ENCODE data around the gene PRKG2. TPM values are rescaled to one million over a fixed set of nuclear protein-coding genes. Genes with fewer than 3 reads are reported as not detected.
"Not testable (repeated sequence)": the region's sequence is repeated elsewhere in the genome, so short reads cannot be mapped to it uniquely, and the experiment has no call there.

Gene PRKG2
- total and polyA plus RNA-seq, 10 of the 15 experiments (the other 5 are each of a cell fraction or from before 2014, with no cell fraction given): not detected

GRCh38 chr4:81227138-81227537 is 12.1 kb upstream of the PRKG2 start (continued):
- TF ChIP-seq PRDM15 (CRISPR knock-in tag; IDR thresholded peaks at IDR 0.05) (no peak), IKZF1 (conservative IDR thresholded peaks at IDR 0.05) (no peak)

DNA sequence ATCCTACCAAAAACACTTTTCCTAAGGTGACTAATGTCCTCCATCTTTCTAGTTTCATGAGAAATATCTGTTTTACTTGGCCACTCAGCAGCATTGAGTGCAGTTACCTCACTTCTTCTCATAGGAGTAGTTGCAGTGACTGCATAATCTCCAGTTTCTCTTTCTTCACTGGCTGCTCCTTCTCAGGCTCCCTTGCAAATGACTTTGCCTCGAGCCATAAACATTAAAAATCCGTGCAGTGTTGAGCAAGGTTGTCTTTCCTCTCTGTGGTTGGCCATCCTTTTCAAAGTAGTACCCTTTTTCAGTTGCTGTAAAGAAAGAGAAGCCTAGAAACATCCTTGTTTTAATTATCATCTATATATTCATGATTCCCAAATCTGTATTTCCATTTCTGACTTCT is 10.2 kb upstream of the PRKG2 start:
- Histone ChIP-seq H3K79me2 (ENCODE audit: control insufficient read depth, insufficient read depth, low read length) (no peaks in the 10 kb centered on the region), H4K20me1 (ENCODE audit: control insufficient read depth, insufficient read depth) (no peaks in the 10 kb centered on the region), H2AFZ (ENCODE audit: control insufficient read depth, low read depth, low read length) (no peak overlapping the region), H3K27me3 (replicated peaks in 1 of 2; ENCODE audit: control insufficient read depth in 2 of 2, insufficient read depth in 2 of 2, low read length in 1 of 2) (no peaks in the 10 kb centered on the region), H3K9ac (ENCODE audit: control insufficient read depth, insufficient read depth, low read length) (no peak overlapping the region), H3K4me3 (no peak overlapping the region), H3K4me2 (ENCODE audit: control insufficient read depth, insufficient read depth) (no peak overlapping the region), H3K4me1 (ENCODE audit: control insufficient read depth, insufficient read depth, low read length) (no peaks in the 10 kb centered on the region), H3K36me3 (ENCODE audit: control insufficient read depth in 2 of 2, insufficient read depth in 2 of 2, low read length in 1 of 2) (no peaks in the 10 kb centered on the region), H3K9me3 (replicated peaks; ENCODE audit: control insufficient read depth, insufficient read depth, low read length) (no peaks in the 10 kb centered on the region), H3K27ac (ENCODE audit: control insufficient read depth, insufficient read depth) (no peak overlapping the region)
- in situ Hi-C loops (cut with MboI) (no loop called here), intact Hi-C loops (cut with micrococcal nuclease; ENCODE audit: unreplicated experiment) (no loop called here)
- no peak for ATAC-seq
- FAIRE-seq: no peak
- POLR2A ChIA-PET: no interaction called here
- DNase-seq (ENCODE audit: low read depth, low spot score): no peak
- SMC1A ChIA-PET (ENCODE audit: uncharacterized antibody, unreplicated experiment): no interaction called here
- CTCF ChIA-PET: no interaction called here
- WGBS (ENCODE audit: insufficient coverage, insufficient replicate concordance, low lambda C conversion rate, missing lambda C conversion rate): 2% methylated on average over 2 of the region's 2 CpGs
- TF ChIP-seq MLLT1 (IDR thresholded peaks at IDR 0.05): no peak
- TF ChIP-seq ZNF24 (IDR thresholded peaks at IDR 0.05): no peak
- TF ChIP-seq NFXL1 (IDR thresholded peaks at IDR 0.05; ENCODE audit: borderline replicate concordance): no peak
- TF ChIP-seq FOXM1 (IDR thresholded peaks at IDR 0.05; ENCODE audit: low read depth, low read length): no peak
- no peak for TF ChIP-seq RFX5 (IDR thresholded peaks at IDR 0.05; ENCODE audit: low read depth, low read length)
- TF ChIP-seq ZNF384 (IDR thresholded peaks at IDR 0.05; ENCODE audit: borderline replicate concordance, low read depth, low read length): no peak
- TF ChIP-seq HDGF (IDR thresholded peaks at IDR 0.05): no peak
- no peak for TF ChIP-seq POLR2AphosphoS2 (IDR thresholded peaks at IDR 0.05; ENCODE audit: low read depth, low read length)
- RAD21 ChIA-PET (ENCODE audit: unreplicated experiment): no interaction called here
- no TSS peak for BruUV-seq (replicated peaks)

GRCh38 chr4:81222082-81222472 is 7.1 kb upstream of the PRKG2 start:
- CTCF ChIA-PET; H3K9ac ChIP-seq (ENCODE audit: control insufficient read depth, insufficient read depth, low read length); H3K4me1 ChIP-seq (ENCODE audit: control insufficient read depth, insufficient read depth, low read length); H4K20me1 ChIP-seq (ENCODE audit: control insufficient read depth, insufficient read depth); H3K36me3 ChIP-seq (ENCODE audit: control insufficient read depth in 2 of 2, insufficient read depth in 2 of 2, low read length in 1 of 2); ATAC-seq; H3K27ac ChIP-seq (ENCODE audit: control insufficient read depth, insufficient read depth); RAD21 ChIA-PET (ENCODE audit: unreplicated experiment); H3K27me3 ChIP-seq (replicated peaks in 1 of 2; ENCODE audit: control insufficient read depth in 2 of 2, insufficient read depth in 2 of 2, low read length in 1 of 2); FAIRE-seq; H3K9me3 ChIP-seq (replicated peaks; ENCODE audit: control insufficient read depth, insufficient read depth, low read length); SMC1A ChIA-PET (ENCODE audit: uncharacterized antibody, unreplicated experiment); POLR2A ChIA-PET; H3K4me3 ChIP-seq; DNase-seq (ENCODE audit: low read depth, low spot score); H3K79me2 ChIP-seq (ENCODE audit: control insufficient read depth, insufficient read depth, low read length); H2AFZ ChIP-seq (ENCODE audit: control insufficient read depth, low read depth, low read length); BruUV-seq (replicated peaks); in situ Hi-C loops (cut with MboI); H3K4me2 ChIP-seq (ENCODE audit: control insufficient read depth, insufficient read depth); intact Hi-C loops (cut with micrococcal nuclease; ENCODE audit: unreplicated experiment): not testable (repeated sequence)
